ENCODE measurements around the gene IL17RE.

DNA sequence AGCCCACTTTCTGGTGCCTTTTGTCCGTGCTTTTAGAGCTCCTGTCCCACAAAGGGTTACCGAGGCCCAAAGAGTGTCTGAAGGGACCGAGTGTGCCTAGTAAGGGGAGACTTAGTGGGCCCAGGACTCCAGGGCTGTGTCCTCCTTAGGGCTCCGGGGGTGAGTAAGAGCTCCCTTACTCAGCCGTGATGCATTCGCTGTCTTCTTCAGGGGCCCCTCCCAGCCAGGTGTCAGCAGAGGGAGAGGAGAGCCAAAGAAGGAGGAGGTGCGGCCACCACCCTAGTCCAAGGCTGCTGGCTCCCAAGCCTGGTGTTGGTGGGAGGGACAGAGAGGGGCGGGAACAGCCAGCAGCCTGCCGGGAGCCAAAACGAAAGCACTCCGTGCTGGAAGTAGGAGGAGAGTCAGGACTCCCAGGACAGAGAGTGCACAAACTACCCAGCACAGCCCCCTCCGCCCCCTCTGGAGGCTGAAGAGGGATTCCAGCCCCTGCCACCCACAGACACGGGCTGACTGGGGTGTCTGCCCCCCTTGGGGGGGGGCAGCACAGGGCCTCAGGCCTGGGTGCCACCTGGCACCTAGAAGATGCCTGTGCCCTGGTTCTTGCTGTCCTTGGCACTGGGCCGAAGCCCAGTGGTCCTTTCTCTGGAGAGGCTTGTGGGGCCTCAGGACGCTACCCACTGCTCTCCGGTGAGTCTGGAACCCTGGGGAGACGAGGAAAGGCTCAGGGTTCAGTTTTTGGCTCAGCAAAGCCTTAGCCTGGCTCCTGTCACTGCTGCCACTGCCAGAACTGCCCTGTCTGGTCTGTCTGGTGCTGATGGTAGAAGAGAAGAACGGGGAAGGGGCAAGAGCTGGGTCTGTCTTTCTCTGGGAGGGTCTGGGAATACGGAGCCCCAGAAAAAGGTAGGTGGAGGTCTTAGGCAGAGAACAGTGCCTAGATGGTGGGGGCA, 14.4 kb downstream of the IL17RE start, which contains the start of gene IL17RC:
- TF ChIP-seq, protein P1, sequence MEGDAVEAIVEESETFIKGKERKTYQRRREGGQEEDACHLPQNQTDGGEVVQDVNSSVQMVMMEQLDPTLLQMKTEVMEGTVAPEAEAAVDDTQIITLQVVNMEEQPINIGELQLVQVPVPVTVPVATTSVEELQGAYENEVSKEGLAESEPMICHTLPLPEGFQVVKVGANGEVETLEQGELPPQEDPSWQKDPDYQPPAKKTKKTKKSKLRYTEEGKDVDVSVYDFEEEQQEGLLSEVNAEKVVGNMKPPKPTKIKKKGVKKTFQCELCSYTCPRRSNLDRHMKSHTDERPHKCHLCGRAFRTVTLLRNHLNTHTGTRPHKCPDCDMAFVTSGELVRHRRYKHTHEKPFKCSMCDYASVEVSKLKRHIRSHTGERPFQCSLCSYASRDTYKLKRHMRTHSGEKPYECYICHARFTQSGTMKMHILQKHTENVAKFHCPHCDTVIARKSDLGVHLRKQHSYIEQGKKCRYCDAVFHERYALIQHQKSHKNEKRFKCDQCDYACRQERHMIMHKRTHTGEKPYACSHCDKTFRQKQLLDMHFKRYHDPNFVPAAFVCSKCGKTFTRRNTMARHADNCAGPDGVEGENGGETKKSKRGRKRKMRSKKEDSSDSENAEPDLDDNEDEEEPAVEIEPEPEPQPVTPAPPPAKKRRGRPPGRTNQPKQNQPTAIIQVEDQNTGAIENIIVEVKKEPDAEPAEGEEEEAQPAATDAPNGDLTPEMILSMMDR (IDR thresholded peaks at IDR 0.05): peak in 2 of 12 donors; percentile 6
- peak in 1 of 2 donors; percentile 82 for TF ChIP-seq POLR2A (IDR thresholded peaks at IDR 0.05)
